Uterus (tissue), 2 donors: ENCODE results near the gene GATAD2B.

Experiments used
- CTCF ChIP-seq, 4 experiments: fragments of 200-600 bp in 2 of 4; fragments of 450-650 bp in 2 of 4; sonication (generic) in 2 of 4; IDR thresholded peaks; one replicate each; pipeline ENCODE4 v1.5.1; 2016 to 2019; ENCODE audit warnings: antibody characterized with exemption in 4 of 4, mild to moderate bottlenecking in 2 of 4, moderate library complexity in 1 of 4
- POLR2A ChIP-seq, 2 donors: fragments of 450-650 bp; IDR thresholded peaks; one replicate each; pipeline ENCODE4 v1.6.1; 2016; ENCODE audit warnings: antibody characterized with exemption in 2 of 2, mild to moderate bottlenecking in 1 of 2, moderate library complexity in 1 of 2

GRCh38 chr1:153953859-153954365 is 31.1 kb upstream of the GATAD2B start:
- no peak for TF ChIP-seq CTCF (IDR thresholded peaks at IDR 0.05)
- TF ChIP-seq POLR2A (IDR thresholded peaks at IDR 0.05) = no peak
